ENCODE measurements around the gene ALCAM.

ALCAM gene

DNA sequence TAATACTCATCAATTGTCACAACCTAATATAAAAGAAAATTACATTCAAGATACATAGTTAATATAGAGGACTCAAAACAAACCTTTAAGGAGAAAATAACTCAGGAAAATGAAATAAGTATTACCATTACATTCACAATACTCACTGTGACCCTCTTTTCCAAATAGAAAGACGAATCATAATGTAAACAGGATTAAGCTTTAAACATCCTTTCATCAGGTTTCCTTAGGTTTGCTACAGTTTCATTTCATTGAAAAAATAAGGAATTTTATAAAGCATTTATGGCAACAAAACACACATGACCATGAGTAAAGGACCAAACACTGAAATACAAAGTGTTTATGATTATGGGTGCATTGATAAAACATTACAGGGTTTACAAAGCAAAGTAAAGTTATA, 162.7 kb downstream of the ALCAM start:
- no peak for DNase-seq (ENCODE audit: low spot score)

DNA sequence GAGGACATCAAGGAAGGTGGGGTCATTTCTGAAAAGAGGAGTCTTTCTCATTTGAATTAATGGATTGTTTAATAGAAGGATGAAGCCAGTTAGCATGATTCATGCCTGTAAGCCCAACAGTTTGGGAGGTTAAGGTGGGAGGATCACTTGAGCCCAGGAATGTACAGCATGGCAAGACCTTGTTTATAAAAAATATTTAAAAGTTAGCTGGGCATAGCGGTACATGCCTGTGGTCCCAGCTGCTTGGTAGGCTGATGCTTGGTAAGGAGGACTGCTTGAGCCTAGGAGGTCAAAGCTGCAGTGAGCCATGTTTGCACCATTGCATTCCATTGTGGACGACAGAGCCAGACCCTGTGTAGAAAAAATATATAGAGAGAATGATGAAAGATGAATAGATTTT, 165.5 kb downstream of the ALCAM start:
- DNase-seq (ENCODE audit: low spot score): no peak

DNA sequence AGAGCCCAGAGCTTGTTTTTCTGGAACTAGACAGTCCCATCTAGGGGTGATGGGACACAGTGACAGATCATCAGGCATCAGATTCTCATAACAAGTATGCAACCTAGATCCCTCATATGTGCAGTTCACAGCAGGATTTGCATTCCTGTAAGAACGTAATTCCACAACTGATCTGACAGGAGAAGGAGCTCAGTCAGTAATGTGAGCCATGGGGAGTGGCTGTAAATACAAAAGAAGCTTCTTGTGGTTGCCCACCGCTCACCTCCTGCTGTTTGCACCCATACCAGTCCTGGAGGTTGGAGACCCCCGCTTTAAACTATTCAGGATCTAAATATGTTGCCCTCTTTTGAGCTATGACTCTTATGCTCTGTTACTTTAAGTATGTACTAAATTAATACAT, 167.3 kb downstream of the ALCAM start:
- DNase-seq (ENCODE audit: low spot score): no peak

DNA sequence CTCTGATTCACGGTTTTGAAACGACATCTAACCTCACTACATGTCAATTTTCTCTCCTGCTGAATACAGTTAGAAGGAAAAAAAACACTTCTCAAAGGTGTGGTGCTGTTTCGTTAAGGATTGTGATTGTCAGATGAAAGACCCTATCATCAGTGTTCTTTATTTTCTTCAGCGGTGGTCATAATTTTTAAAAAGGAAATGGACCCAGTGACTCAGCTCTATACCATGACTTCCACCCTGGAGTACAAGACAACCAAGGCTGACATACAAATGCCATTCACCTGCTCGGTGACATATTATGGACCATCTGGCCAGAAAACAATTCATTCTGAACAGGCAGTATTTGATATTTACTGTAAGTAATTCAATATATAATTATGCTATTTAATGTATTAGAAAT, 167.8 kb downstream of the ALCAM start:
- DNase-seq (ENCODE audit: low spot score): no peak

DNA sequence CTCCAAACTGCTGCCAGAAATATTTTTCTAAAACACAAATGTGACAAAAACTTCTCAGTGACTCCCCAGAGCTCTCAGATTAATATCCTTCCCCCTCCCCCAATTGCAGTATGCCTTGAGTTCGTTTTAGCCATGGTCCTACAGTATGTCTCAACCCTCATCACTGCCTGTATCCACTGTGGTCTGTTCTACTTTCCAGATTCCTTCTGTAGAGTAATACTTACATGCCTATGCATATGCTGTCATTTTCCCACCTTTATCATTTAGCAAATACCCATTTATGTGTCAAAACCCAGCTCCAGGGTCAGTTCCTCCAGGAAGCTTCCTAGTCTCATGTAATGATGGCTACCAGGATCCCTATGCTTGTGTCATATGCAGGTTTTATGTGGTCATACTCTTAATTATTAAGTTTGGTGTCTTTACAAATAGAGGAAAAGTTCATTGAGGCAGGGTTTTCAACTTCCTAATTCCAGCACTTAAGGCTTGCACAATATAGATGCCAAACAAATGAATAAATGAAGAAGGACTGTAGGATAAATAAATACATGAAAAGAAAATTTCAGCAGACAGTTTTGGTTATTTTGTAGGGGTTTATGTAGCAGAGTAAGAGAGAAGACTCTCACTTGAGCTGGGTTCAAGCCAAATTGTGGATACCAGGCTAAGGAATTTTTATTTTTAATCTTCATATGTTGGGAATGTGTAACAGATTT, 170.8 kb downstream of the ALCAM start:
- no peak for DNase-seq (ENCODE audit: low spot score)

DNA sequence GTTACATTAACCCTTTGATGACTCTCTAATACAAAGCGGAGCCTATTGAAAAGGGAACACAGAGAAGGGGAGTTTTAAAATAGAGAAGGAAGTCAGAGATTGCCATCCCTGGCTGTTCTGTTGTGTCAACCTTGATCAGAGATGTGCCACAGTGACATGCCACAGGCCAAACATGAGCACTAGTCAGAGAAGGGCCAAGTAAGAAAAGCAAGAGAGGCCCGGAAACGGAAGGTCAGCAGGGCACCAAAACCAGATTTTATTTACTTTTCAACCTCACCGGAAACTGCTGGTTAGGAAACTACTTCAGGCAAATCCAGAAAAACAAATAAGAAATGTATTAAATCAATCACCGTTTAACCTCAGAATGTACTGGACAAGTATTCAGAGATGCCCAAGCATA, 171.8 kb downstream of the ALCAM start:
- no peak for DNase-seq (ENCODE audit: low spot score)

DNA sequence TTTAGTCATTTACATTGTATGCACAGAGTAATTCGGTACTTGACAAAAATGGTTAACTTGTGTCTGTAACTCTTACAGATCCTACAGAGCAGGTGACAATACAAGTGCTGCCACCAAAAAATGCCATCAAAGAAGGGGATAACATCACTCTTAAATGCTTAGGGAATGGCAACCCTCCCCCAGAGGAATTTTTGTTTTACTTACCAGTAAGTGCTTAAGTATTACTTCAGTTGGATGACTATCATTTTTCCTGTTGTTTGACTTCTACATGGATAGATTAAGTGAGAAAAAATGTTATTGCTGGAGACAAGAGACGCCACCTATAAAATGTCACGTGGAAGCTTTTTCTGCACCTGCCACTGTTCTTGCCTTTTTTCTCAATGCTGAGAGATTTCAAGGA, 173.2 kb downstream of the ALCAM start:
- no peak for DNase-seq (ENCODE audit: low spot score)

DNA sequence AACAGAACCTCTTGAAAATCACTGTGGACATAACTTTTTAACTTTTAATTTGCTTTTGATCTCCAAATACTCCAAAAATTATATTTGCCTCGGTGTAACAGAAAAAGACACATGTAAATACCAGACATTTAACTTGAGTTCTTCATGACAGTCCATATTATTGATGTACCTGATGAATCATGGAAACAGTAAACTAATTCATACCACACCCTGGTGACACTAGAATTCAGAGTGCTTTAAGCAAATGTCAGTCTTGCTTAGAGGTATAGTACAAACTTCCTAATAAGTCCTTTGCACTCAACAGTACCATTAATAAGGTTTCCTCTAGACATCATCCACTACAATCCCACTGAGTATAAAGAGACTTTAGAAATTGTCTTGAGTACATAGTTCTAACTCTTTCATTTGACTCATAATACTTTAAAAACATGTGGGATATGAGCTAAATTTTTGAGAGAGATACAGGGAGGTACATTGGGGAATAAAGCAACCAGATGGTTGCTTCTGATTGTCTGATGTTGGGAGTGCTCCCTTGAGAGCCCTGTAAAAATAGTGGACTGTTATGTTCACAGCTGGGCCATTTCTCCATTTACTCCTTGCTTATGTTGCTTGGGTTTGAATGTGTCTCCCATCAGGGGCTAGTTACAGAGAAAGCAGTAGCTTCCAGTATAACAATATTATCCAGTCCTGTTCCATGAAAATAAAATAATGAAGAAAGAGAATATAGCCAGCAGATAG, 175.7 kb downstream of the ALCAM start:
- DNase-seq (ENCODE audit: low spot score): no peak

DNA sequence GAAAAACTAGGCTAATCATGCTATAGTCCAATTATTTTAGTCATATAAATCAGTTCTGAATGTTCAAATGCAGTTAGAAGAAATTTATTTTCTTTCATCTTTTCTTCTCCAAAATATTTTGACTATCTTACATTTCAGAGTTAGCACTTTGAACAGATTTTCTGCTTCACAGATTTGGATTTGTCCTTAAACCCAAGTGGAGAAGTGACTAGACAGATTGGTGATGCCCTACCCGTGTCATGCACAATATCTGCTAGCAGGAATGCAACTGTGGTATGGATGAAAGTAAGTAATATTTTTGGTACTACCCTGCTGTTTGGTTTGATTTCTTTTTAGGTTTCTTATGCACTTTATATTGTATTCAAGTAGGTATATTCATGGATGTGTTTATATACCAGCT, 178.3 kb downstream of the ALCAM start:
- no peak for DNase-seq (ENCODE audit: low spot score)

DNA sequence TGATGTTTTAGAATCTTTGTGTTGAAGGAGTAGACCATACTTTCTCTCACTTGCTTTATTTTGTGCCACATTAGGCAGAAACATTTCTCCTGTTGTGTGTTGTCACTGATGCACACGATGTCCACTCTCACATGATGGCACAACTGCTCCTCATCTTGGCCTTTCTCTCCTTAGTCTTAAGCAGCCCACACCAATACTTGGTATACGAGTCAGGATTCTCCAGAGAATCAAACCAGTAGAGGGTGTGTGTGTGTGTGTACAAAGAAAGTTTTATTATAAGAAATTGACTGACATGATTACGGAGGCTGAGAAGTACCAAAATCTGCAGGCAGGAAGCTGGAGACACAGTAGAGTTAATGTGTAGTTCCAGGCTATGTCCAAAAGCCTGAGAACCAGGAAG, 187.1 kb downstream of the ALCAM start:
- no peak for DNase-seq (ENCODE audit: low spot score)

DNA sequence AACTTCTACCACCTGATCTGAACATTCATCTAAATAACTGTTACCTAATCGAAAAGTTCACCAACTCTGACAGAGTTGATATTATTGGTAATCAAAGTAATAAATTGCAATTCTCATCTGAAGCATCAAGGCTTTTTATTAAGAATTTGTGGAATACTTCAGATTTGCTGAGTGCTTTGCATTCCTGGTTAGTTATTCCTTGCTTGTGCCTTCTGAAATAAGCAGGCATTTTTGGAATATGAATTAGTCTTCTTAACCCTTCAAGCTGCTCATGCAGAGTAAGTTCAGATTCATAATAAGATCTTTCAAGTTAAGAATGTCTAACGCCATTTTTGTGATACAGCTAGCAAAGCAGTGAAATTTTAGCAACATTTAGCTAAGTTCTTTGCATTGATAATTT, 188.5 kb downstream of the ALCAM start:
- no peak for DNase-seq (ENCODE audit: low spot score)

DNA sequence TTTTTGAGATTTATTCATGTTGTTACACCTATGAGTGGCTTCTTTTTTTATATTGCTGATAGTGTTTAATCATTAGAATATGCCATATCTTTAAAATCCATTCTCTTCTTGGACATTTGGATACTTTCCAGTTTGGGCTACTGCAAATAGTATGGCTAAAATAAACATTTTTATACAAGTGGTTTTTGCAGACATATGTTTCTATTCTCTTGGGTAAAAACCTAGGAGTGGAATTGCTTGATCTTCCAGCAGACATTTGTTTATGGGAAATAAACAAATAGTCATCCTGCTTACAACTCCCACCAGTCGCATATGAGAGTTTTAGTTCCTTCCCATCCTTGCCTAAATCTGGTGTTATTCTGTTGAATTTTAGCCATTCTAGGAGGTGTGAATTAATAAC, 193.1 kb downstream of the ALCAM start:
- DNase-seq (ENCODE audit: low spot score): no peak

DNA sequence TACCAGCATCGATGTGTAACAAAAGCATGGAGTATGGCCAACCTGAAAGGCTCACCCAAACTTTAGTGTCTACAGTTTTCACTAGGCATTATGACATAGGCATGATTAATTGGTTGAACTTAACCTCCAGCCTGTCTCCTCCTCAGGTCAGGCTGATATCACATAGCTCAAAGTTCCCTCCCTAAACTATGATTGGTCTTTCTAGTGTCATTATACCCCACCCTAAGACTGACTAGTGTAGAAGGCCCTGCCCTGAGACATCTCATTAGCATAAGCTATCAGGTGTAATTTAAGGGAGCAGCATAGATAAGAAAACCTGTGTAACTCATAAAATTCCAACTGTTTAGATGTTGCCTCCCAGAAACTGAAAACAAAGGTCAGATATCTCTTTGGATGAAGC, 195.2 kb downstream of the ALCAM start:
- no peak for DNase-seq (ENCODE audit: low spot score)

DNA sequence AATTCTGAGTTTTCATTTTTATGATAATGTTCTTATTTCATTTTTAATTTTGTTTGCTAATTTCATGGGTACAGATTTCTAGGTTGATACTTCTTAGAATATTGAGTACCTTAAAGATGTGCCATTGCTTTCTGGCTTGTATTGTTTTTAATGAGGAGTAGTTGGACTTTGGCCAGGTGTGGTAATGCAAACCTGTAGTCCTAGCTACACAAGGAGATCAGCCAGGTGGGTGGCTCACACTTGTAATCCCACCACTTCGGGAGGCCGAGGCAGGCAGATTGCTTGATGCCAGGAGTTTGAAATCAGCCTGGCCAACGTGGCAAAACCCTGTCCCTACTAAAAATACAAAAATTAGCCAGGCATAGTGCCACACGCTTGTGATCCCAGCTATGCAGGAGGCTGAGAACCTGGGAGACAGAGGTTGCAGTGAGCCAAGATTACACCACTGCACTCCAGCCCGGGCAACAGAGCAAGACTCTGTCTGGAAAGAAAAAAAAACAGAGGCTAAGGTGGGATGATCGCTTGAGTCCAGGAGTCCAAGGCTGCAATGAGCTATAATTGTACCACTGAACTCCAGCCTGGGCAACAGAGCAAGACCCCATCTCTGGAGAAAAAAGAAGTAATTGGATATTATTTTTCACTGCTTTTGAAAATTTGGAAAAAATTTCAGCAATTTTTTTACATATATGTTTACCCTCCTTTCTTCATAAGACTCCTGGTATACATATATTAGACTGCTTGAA, 198.0 kb downstream of the ALCAM start:
- no peak for DNase-seq (ENCODE audit: low spot score)

DNA sequence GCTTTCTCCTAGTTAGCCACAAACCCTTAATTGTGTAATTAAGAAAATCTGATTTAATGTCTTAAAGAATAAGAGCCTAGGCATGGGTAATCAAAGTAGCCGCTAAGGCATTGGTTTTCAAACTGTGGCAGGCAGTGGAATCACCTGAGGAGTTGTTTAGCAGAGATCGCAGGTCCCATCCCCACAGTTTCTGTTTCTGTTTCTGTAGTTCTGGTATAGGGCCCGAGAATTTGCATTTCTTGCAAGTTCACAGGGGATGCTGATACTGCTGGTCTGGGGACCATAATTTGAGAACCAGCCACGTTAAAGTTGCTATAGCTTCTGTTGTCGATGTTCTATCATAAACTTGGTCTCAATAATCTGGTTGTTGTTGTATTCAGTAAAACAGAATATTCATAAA, 204.3 kb downstream of the ALCAM start:
- DNase-seq (ENCODE audit: low spot score): no peak

DNA sequence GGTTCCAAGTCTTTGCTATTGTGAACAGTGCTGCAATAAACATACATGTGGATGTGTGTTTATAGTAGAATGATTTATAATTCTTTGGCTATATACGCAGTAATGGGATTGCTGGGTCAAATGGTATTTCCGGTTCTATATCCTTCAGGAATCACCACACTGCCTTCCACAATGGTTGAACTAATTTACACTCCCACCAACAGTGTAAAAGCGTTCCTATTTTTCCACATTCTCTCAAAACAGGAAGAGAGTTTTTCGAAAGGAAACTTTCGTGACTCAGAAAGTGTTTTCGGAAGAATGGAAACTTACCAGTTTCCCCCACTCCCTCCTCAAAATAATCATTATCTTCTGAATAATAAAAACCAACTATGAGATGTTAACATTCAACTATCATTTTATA, 205.8 kb downstream of the ALCAM start:
- DNase-seq (ENCODE audit: low spot score): no peak

DNA sequence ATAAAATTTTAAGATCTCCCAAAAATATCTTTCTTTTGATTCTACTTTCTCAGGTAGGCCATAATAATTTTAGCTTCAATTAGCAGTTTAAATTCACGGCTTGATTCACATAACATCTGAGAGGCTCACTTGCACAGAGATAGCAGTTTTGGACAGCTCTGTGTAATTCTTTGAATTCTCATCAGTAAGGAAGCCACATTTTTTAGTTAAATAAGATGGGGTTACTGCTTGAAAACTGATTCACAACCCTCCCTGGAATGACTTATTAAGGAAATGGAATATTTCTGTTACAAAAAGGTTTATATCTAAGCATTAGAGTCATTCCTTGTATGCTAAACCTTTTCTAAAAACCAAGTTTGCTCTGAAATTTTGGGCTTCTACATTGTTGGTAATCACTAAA, 212.7 kb downstream of the ALCAM start:
- no peak for DNase-seq (ENCODE audit: low spot score)

DNA sequence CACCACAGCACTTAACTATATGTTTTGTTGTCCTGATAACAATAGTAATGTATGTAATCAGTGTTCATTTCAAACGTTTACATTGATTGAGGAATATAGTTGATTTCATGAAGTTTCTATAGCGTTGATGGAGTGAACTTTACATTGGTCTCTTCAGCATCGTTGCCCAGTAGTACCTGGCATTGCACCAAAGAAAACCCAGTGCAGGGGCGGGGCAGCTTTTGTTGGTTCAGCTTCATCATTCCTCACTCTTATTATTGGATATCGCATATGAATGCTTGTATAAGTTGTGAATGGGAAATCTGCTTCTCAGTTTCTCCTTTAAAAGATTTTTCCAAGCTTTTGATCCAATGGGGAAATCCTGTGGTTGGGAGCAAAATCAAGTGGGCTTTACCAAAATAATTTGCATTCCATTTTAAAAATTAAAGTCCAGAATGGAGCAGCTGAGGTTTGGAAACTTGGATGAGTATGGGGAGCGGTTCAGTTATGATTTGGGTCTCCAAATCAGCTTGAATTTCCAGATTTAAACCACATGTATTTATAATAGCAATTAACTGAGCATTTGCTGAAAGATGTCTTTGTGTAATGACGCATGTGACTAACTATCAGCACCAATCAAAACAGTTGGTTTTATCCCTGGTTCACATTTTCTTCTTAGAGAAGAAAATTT, 213.7 kb downstream of the ALCAM start:
- DNase-seq (ENCODE audit: low spot score): no peak

DNA sequence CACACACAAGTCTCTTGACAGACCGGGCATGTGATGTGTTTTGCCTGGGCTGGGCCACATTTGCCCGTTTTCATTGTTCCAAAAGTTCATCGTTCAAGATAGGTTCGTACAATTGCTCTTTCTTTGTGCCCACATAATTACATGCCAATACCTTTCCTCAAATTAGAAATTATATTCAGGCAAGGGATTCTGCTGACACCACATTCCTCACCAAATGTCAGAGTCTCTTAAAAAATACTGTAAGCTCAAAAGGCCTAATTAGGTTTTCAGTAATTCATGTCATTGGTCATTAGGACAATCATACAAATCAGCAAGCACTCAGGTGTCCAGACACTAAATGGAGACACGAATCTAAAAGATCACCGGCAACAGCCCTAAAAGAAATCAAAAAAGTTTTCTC, 215.3 kb downstream of the ALCAM start:
- no peak for DNase-seq (ENCODE audit: low spot score)

DNA sequence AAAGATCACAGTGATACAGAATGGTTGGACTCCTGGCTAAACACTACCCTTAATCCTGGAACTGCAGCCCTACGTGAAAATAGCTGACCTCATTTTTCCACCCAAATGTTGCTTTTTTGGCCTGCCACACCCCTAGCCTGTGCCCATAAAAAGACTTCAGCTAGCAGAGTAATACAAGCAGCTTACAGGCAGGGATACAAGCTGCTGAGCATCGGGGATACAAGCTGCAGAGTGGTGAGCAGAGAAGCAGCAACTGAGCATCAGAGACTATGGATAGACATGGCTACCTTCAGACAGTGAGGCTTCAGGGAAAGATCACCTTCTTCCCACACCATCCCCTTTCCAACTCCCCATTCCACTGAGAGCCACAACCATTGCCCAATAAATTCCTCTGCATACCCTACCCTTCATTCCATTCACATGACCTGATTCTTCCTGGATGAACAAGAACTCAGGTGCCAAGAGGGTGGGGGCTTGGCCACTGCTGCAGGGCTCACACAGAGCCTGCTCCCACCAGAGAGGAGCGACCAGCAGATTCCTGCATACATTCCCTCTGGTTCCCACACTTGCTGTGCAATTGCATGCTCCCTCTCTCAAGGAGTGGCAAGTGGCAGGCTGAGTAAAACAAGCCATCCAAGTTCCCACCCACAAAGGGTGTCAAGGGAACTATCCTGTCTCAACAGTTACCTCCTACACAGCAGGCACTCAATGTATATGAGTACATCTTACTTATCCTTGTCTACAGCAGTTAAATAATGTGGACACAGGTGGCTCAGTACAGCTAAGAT, 217.5 kb downstream of the ALCAM start:
- DNase-seq (ENCODE audit: low spot score): no peak

DNA sequence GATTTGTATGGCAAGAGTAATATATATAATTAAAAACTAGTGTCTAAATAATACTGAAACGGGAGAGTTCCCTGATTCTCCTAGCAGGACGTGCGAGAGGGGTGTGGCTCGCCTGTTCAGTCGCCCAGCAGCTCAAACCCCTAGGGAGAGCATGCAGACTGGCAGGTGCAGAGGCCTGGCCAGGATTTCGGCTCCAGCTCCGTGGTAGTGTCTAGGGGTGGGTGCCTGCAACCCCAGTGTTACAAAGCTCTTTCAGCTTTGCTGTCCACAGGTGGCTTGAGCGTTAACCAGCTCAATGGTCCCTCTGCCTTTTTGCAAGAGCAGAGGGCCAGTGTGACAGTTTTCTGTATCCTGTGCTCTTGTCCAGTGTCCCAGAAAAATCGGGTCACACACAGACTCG, 226.6 kb downstream of the ALCAM start:
- no peak for DNase-seq (ENCODE audit: low spot score)

DNA sequence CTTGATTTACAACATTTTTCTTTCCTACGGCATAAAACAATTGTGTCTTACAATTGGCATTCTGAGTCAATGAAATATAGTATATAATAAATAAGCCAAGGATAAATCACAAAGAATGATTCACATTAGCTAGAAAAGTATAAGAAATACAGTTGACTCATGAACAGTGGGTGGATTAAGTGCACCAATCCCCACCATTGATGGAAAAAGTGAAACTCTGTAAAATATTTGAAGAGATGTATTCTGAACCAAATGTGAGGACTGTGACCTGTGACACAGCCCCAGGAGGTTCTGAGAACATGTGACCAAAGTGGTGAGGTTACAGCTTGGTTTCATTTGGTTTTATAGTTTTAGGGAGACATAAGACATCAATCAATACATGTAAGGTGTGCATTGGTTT, 227.5 kb downstream of the ALCAM start:
- DNase-seq (ENCODE audit: low spot score): no peak

All from cerebellar cortex (tissue), 1 donor.